Kasumi-1 (cell line): Measurements from ENCODE around the gene CTDSP2.
"Not testable (repeated sequence)": the region's sequence is repeated elsewhere in the genome, so short reads cannot be mapped to it uniquely, and the experiment has no call there.

ENCODE experiments used
- DNase-seq, 2 experiments: peaks; one replicate each; lab custom pipeline; 2025; lab: John Stamatoyannopoulos, UW

CTDSP2 gene

GRCh38 chr12:57846577-57847319, at the start of gene CTDSP2:
CTDSP2 (minus strand) TSS chr12:57846729; CDS start chr12:57846435, 294 bp downstream.
- peak; percentile 95 to 96 for DNase-seq

- DNase-seq = no peak
These were observed 49.5 kb upstream of the CTDSP2 start for GRCh38 chr12:57896115-57896433.

- no peak for DNase-seq
These were observed 49.0 kb upstream of the CTDSP2 start for GRCh38 chr12:57895389-57896114.

GRCh38 chr12:57894399-57895292, 48.1 kb upstream of the CTDSP2 start:
- DNase-seq = no peak

GRCh38 chr12:57893431-57894353, 47.2 kb upstream of the CTDSP2 start:
- DNase-seq = peak; percentile 88 to 91

GRCh38 chr12:57892232-57892972, 45.9 kb upstream of the CTDSP2 start:
- DNase-seq = peak in 1 of 2 experiments; percentile 8

GRCh38 chr12:57891542-57892228, 45.2 kb upstream of the CTDSP2 start:
- DNase-seq = no peak

- no peak for DNase-seq
These were observed 43.9 kb upstream of the CTDSP2 start for GRCh38 chr12:57890191-57891115.

GRCh38 chr12:57889500-57889989, 43.0 kb upstream of the CTDSP2 start:
- no peak for DNase-seq

GRCh38 chr12:57888409-57889157, 42.1 kb upstream of the CTDSP2 start:
- no peak for DNase-seq

GRCh38 chr12:57887631-57888408, 41.3 kb upstream of the CTDSP2 start:
- DNase-seq = no peak

- not testable (repeated sequence) for DNase-seq
These were observed 40.4 kb upstream of the CTDSP2 start for GRCh38 chr12:57886964-57887363.

GRCh38 chr12:57886542-57886941, 40.0 kb upstream of the CTDSP2 start:
- DNase-seq = no peak

GRCh38 chr12:57885207-57885606, 38.7 kb upstream of the CTDSP2 start:
- no peak for DNase-seq

- no peak for DNase-seq
These were observed 37.2 kb upstream of the CTDSP2 start for GRCh38 chr12:57883700-57884099.

- DNase-seq = no peak
These were observed 36.5 kb upstream of the CTDSP2 start for GRCh38 chr12:57883057-57883456.

- DNase-seq = no peak
These were observed 36.0 kb upstream of the CTDSP2 start for GRCh38 chr12:57882575-57882974.
